H9 (cell line): ENCODE results near the gene CYP2R1. TPM values are rescaled to one million over a fixed set of nuclear protein-coding genes. Genes with fewer than 3 reads are reported as not detected.

Source experiments
- DNase-seq: peaks from one replicate; pipeline ENCODE4 v3.0.0-alpha.2; 2017
- H2AFZ ChIP-seq: one replicate; pipeline ENCODE4 v1.6.1; 2013; ENCODE audit warnings: mild to moderate bottlenecking, low read length, control low read depth, moderate library complexity
- H2AK5ac ChIP-seq: 2 replicates; pipeline ENCODE4 v1.6.1; 2013; ENCODE audit warnings: low read length, control low read depth, mixed read lengths; ENCODE audit not compliant: insufficient read length
- H2BK120ac ChIP-seq: one replicate; pipeline ENCODE4 v1.6.1; 2013; ENCODE audit warnings: low read depth, mild to moderate bottlenecking, low read length, control low read depth, inconsistent platforms; ENCODE audit not compliant: poor library complexity, severe bottlenecking
- H2BK12ac ChIP-seq: 2 replicates; pipeline ENCODE4 v1.6.1; 2013; ENCODE audit warnings: low read length, control low read depth, mixed read lengths, low read depth; ENCODE audit not compliant: insufficient read length
- H2BK15ac ChIP-seq: 2 replicates; pipeline ENCODE4 v1.6.1; 2013; ENCODE audit warnings: low read depth, low read length, control low read depth
- H2BK20ac ChIP-seq: one replicate; pipeline ENCODE4 v1.6.1; 2013; ENCODE audit warnings: low read depth, mild to moderate bottlenecking, low read length, control low read depth, inconsistent platforms; ENCODE audit not compliant: poor library complexity, severe bottlenecking
- H2BK5ac ChIP-seq: 2 replicates; pipeline ENCODE4 v1.6.1; 2013; ENCODE audit warnings: low read length, control low read depth, mixed read lengths; ENCODE audit not compliant: insufficient read length
- H3K14ac ChIP-seq: 2 replicates; pipeline ENCODE4 v1.6.1; 2013; ENCODE audit warnings: low read length, control low read depth; ENCODE audit not compliant: insufficient read depth
- H3K18ac ChIP-seq: 2 replicates; pipeline ENCODE4 v1.6.1; 2013; ENCODE audit warnings: low read depth, mild to moderate bottlenecking, mixed read lengths, low read length, control low read depth; ENCODE audit not compliant: insufficient read length
- H3K23ac ChIP-seq: 2 replicates; pipeline ENCODE4 v1.6.1; 2013; ENCODE audit warnings: low read length, control low read depth, mixed read lengths, low read depth; ENCODE audit not compliant: insufficient read length
- H3K23me2 ChIP-seq: 2 replicates; pipeline ENCODE4 v1.6.1; 2013; ENCODE audit warnings: low read depth, mild to moderate bottlenecking, mixed read lengths, low read length, control low read depth; ENCODE audit not compliant: insufficient read length, poor library complexity, severe bottlenecking
- H3K27ac ChIP-seq: 2 replicates; pipeline ENCODE4 v1.5.1; 2013; ENCODE audit warnings: low read length, control low read depth, mixed read lengths, low read depth; ENCODE audit not compliant: insufficient read length
- H3K27me3 ChIP-seq: 2 replicates; pipeline ENCODE4 v1.6.1; 2013; ENCODE audit warnings: low read length, control low read depth, inconsistent platforms; ENCODE audit not compliant: insufficient read depth
- H3K4ac ChIP-seq: 2 replicates; pipeline ENCODE4 v1.6.1; 2013; ENCODE audit warnings: low read depth, mild to moderate bottlenecking, control low read depth, inconsistent platforms, low read length, moderate library complexity
- H3K4me1 ChIP-seq: 2 replicates; pipeline ENCODE4 v1.6.1; 2013; ENCODE audit warnings: low read length, control low read depth, inconsistent platforms; ENCODE audit not compliant: insufficient read depth
- H3K4me2 ChIP-seq: 2 replicates; pipeline ENCODE4 v1.6.1; 2013; ENCODE audit warnings: low read length, control low read depth, mixed read lengths; ENCODE audit not compliant: insufficient read length, insufficient read depth
- H3K56ac ChIP-seq: 2 replicates; pipeline ENCODE4 v1.6.1; 2013; ENCODE audit warnings: low read depth, mild to moderate bottlenecking, mixed read lengths, low read length, control low read depth; ENCODE audit not compliant: insufficient read length
- H3K79me1 ChIP-seq: 2 replicates; pipeline ENCODE4 v1.6.1; 2013; ENCODE audit warnings: low read depth, mild to moderate bottlenecking, moderate library complexity, low read length, control low read depth, inconsistent platforms; ENCODE audit not compliant: insufficient read depth, poor library complexity, severe bottlenecking
- H3K79me2 ChIP-seq: 2 replicates; pipeline ENCODE4 v1.6.1; 2013; ENCODE audit warnings: low read length, control low read depth, inconsistent platforms; ENCODE audit not compliant: insufficient read depth
- H3K9ac ChIP-seq: 2 replicates; pipeline ENCODE4 v1.6.1; 2013; ENCODE audit warnings: low read length, control low read depth, mixed read lengths; ENCODE audit not compliant: insufficient read length; ENCODE audit errors: extremely low read depth
- H3K9me3 ChIP-seq: one replicate; pipeline ENCODE4 v1.6.1; 2013; ENCODE audit warnings: low read depth, low read length, inconsistent platforms; ENCODE audit not compliant: control insufficient read depth
- H3T11ph ChIP-seq: one replicate; pipeline ENCODE4 v1.6.1; 2013; ENCODE audit warnings: mild to moderate bottlenecking, low read length, control low read depth, inconsistent platforms
- H4K20me1 ChIP-seq: one replicate; pipeline ENCODE4 v1.6.1; 2013; ENCODE audit not compliant: control insufficient read depth, insufficient read length, insufficient read depth
- H4K5ac ChIP-seq: 2 replicates; pipeline ENCODE4 v1.6.1; 2013; ENCODE audit warnings: low read depth, mild to moderate bottlenecking, mixed read lengths, low read length, control low read depth; ENCODE audit not compliant: insufficient read length
- H4K8ac ChIP-seq: replicated peaks from 2 replicates; pipeline ENCODE4 v1.6.1; 2013; ENCODE audit warnings: low read length, control low read depth, mixed read lengths, low read depth; ENCODE audit not compliant: insufficient read length
- H4K91ac ChIP-seq: 2 replicates; pipeline ENCODE4 v1.6.1; 2013; ENCODE audit warnings: low read depth, mild to moderate bottlenecking, moderate library complexity, mixed read lengths, low read length, control low read depth; ENCODE audit not compliant: insufficient read length
- H3K27ac Mint-ChIP-seq, 3 experiments: 2 replicates in 2 of 3; 3 replicates in 1 of 3; pipeline ENCODE4 v1.8.0; 2020 to 2021; ENCODE audit warnings: mixed read lengths in 3 of 3, mild to moderate bottlenecking in 1 of 3, moderate library complexity in 1 of 3
- H3K27me3 Mint-ChIP-seq: 2 replicates; pipeline ENCODE4 v1.8.0; 2021; ENCODE audit warnings: low read depth, mild to moderate bottlenecking, moderate library complexity, mixed read lengths
- H3K36me3 Mint-ChIP-seq, 3 experiments: 2 replicates in 2 of 3; 3 replicates in 1 of 3; pipeline ENCODE4 v1.8.0; 2020 to 2021; ENCODE audit warnings: low read depth in 3 of 3, mixed read lengths in 3 of 3; ENCODE audit not compliant: insufficient read depth in 1 of 3
- H3K4me1 Mint-ChIP-seq, 2 experiments: 2 replicates each; pipeline ENCODE4 v1.8.0; 2020; ENCODE audit warnings: mixed read lengths in 2 of 2
- H3K4me3 Mint-ChIP-seq, 2 experiments: 2 replicates in 1 of 2; 3 replicates in 1 of 2; pipeline ENCODE4 v1.8.0; 2020 to 2021; ENCODE audit warnings: mild to moderate bottlenecking in 2 of 2, mixed read lengths in 2 of 2, moderate library complexity in 1 of 2
- H3K9me3 Mint-ChIP-seq, 2 experiments: 2 replicates in 1 of 2; 3 replicates in 1 of 2; pipeline ENCODE4 v1.8.0; 2020; ENCODE audit warnings: mild to moderate bottlenecking in 2 of 2, mixed read lengths in 2 of 2, moderate library complexity in 1 of 2
- CTCF ChIP-seq: fragments of 200-600 bp; sonication (generic); conservative IDR thresholded peaks from 3 replicates; pipeline ENCODE4 v1.8.0; 2021; ENCODE audit warnings: antibody characterized with exemption, mild to moderate bottlenecking
- WGBS: extraction: QIAGEN DNeasy Blood & Tissue Kit; methylation state at CpG from one replicate; pipeline ENCODE4 v1.1.7; 2013; ENCODE audit warnings: missing lambda C conversion rate, low lambda C conversion rate, mixed read lengths; ENCODE audit not compliant: insufficient read length; ENCODE audit errors: extremely low coverage; 5-methylcytosine and 5-hydroxymethylcytosine counted together
- total RNA-seq: library from RNA; stranded (reverse); gene quantifications from 2 replicates; pipeline ENCODE4 v1.2.1, GENCODE V29; 2021

CYP2R1 gene
- total RNA-seq, 1 experiment from 2014 or later: 10.3 TPM

- H3K23ac ChIP-seq: no peak overlapping the region
- H3K4me3 Mint-ChIP-seq: no peak overlapping the region
- no peak overlapping the region for H2AFZ ChIP-seq
- no peaks in the 10 kb centered on the region for H3K4me1 ChIP-seq
- no peak overlapping the region for H3K9ac ChIP-seq
- H3K4ac ChIP-seq: no peak overlapping the region
- no peak overlapping the region for H3K27ac ChIP-seq
- TF ChIP-seq CTCF: no peak
- whole genome bisulfite sequencing: no CpG with 5 or more reads among the region's 3 CpGs
- no peak overlapping the region for H3K4me2 ChIP-seq
- peaks cover 14 to 18% (median 16%) of the 10 kb centered on the region in 3 experiments; a peak in 6 of 7 replicates for H3K36me3 Mint-ChIP-seq
- no peak overlapping the region for H4K8ac ChIP-seq
- peaks cover 0 to 2% of the 10 kb centered on the region in 2 experiments; a peak in 1 of 4 replicates for H3K4me1 Mint-ChIP-seq
- no peak overlapping the region for H3K27ac Mint-ChIP-seq
- no peak overlapping the region for H2BK12ac ChIP-seq
- H3K9me3 ChIP-seq: no peaks in the 10 kb centered on the region
- H2BK20ac ChIP-seq: no peak overlapping the region
- H2AK5ac ChIP-seq: no peak overlapping the region
- no peak overlapping the region for H2BK120ac ChIP-seq
- no peaks in the 10 kb centered on the region for H3K79me1 ChIP-seq
- no peaks in the 10 kb centered on the region for H3K27me3 Mint-ChIP-seq
- H3K18ac ChIP-seq: no peak overlapping the region
- H3K23me2 ChIP-seq: no peaks in the 10 kb centered on the region
- H3K9me3 Mint-ChIP-seq: peaks cover 7 to 13% of the 10 kb centered on the region in 2 experiments; a peak in 4 of 5 replicates
- H3K56ac ChIP-seq: no peak overlapping the region
- H3K27me3 ChIP-seq: no peaks in the 10 kb centered on the region
- H4K5ac ChIP-seq: no peak overlapping the region
- H4K91ac ChIP-seq: no peak overlapping the region
- no peak overlapping the region for H3T11ph ChIP-seq
- H4K20me1 ChIP-seq: no peaks in the 10 kb centered on the region
- no peak overlapping the region for H2BK15ac ChIP-seq
- no peak for DNase-seq
- H2BK5ac ChIP-seq: no peak overlapping the region
- no peak overlapping the region for H3K14ac ChIP-seq
- no peaks in the 10 kb centered on the region for H3K79me2 ChIP-seq
Measured at GRCh38 chr11:14842002-14842401, 50.0 kb downstream of the CYP2R1 start.
